GM12891 (cell line): ENCODE measurements around the gene TMEM63B.
"Not testable (repeated sequence)": the region's sequence is repeated elsewhere in the genome, so short reads cannot be mapped to it uniquely, and the experiment has no call there.

Experiments
- DNase-seq: peaks from one replicate; pipeline ENCODE4 v3.0.0; 2011; ENCODE audit warnings: low spot score; ENCODE audit not compliant: insufficient read length
- FAIRE-seq: peaks from 2 replicates; lab custom pipeline; 2011; peaks lifted over from hg19 to GRCh38; lab: Jason Lieb, UNC
- PAX5 ChIP-seq: IDR thresholded peaks from 2 replicates; pipeline ENCODE4 v1.6.1; 2011; ENCODE audit warnings: low read length, moderate library complexity, mild to moderate bottlenecking; ENCODE audit not compliant: insufficient read depth, severe bottlenecking
- POLR2A ChIP-seq: IDR thresholded peaks from 2 replicates; pipeline ENCODE4 v1.6.1; 2011; ENCODE audit warnings: low read depth, low read length, control low read depth
- POLR2AphosphoS5 ChIP-seq: IDR thresholded peaks from 2 replicates; pipeline ENCODE4 v1.6.1; 2011; ENCODE audit warnings: low read depth, low read length, control low read depth
- POU2F2 ChIP-seq: IDR thresholded peaks from 2 replicates; pipeline ENCODE4 v1.6.1; 2011; ENCODE audit warnings: low read depth, mild to moderate bottlenecking, control low read depth, low read length, moderate library complexity
- SPI1 ChIP-seq: IDR thresholded peaks from 2 replicates; pipeline ENCODE4 v1.6.1; 2011; ENCODE audit warnings: low read depth, low read length, control low read depth
- TAF1 ChIP-seq: IDR thresholded peaks from 2 replicates; pipeline ENCODE4 v1.6.1; 2011; ENCODE audit warnings: low read depth, low read length, control low read depth

The TMEM63B gene

DNA sequence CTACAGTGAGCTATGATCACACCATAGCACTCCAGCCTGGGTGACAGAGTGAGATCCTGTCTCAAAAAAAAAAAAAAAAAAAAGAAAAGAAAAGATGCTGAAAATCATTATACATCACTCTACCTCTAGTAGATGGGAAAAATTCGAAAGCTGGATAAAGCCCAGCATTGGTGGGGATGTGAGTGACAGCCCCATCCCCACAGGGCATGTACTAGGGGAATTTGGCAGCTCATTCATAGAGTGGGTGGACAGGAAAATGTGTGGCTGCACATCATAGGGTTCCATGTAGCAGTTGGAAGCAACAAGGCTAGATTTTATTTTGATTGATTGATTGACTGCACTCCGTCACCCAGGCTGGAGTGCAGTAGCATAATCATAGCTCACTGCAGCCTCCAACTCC, 42.1 kb upstream of the TMEM63B start:
- TF ChIP-seq POU2F2 = no peak
- TF ChIP-seq PAX5 = no peak
- TF ChIP-seq SPI1 = no peak
- no peak for TF ChIP-seq TAF1
- no peak for TF ChIP-seq POLR2A
- no peak for FAIRE-seq
- no peak for DNase-seq

DNA sequence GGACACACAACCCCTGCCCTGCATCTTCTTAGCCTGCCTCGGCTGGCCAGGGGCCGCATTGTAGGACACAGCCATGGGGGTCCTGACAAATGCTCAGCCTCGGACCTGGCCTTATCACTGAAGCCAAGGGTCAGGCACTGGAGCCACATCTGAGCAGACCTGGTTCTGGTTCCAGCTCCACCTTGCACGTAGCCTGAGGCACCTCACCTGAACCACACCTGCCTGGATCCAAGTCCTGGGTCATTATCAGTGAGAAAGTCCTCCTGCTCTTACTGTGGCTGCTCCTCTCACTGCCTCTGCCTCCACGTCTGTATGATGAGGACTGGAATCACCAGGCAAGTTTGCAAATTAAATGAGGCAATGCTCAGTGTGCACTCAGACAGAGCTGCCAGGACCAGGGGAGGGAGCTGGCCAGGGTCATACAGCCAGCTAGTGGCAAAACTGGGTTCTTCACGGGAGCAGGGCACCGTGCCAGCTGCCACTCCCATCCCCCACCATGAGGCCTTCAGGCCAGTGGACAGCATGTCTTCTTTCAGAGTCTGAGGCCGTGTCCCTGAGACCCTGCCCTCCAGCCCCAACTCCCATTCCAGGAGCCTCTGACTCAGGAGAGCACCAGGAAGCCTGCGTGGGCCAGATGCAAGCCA, 40.3 kb upstream of the TMEM63B start:
- FAIRE-seq = no peak
- TF ChIP-seq SPI1 (no peak), POU2F2 (no peak), TAF1 (no peak), POLR2A (no peak), PAX5 (no peak), POLR2AphosphoS5 (no peak)
- no peak for DNase-seq

DNA sequence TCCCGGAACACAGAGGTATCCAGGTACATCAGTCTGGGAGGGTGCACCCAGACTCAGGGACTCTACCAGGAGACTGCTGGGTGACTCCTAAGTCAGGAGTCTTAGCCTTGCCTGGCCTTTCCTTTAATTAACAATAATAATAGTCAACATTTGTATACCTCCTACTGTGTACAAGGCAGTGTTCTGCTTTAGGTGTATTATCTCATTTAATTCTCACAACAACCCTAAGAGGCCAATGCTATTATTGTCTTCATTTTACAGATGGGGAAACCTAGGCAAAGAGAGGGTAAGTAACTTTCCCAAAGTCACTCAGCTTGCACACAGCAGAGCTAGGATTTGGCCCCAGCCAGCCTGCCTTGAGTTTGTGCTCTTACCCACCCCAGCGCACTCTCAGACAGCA, 39.7 kb upstream of the TMEM63B start:
- TF ChIP-seq PAX5 (no peak), TAF1 (no peak), POLR2A (no peak)
- DNase-seq = no peak
- no peak for FAIRE-seq

DNA sequence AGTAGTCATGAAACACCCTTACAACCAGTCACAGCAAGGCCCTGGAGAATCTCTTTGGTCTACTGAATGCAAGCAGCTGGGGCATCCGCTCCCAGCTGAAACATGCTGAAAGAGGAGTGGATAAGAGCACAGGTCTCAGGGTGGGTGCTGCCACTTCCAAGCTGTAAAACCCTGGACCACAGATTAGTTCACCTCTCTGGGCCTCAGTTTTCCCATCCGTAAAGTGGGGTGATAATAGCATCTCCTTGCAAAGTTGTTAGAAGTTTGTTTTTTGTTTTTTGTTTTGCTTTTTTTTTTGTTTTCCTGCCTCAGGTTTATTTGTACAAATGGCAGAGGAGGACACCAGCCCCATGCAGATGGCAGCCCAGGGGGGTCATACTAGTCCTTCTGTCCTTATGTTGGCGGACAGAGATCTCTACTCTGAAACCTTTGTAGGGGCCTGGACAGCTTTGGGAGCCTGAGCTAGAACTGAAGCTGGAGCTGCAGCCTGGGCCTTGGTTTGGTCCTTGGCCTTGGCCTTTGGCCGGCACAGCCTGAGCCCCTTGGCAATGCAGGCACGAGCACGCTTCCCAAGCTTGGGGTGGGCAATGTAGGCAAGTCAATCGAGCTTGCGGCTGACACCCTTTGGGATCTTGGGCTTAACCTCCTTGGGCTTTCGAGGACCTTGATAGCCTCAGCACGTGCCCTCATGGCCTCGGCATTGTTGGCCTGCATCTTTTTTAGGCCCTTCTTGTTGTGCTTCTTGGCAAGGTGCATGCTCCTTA, 38.3 kb upstream of the TMEM63B start:
- DNase-seq (no peak), FAIRE-seq (no peak)
- TF ChIP-seq POLR2A (no peak), POLR2AphosphoS5 (no peak), PAX5 (no peak), TAF1 (no peak), POU2F2 (no peak), SPI1 (no peak)

DNA sequence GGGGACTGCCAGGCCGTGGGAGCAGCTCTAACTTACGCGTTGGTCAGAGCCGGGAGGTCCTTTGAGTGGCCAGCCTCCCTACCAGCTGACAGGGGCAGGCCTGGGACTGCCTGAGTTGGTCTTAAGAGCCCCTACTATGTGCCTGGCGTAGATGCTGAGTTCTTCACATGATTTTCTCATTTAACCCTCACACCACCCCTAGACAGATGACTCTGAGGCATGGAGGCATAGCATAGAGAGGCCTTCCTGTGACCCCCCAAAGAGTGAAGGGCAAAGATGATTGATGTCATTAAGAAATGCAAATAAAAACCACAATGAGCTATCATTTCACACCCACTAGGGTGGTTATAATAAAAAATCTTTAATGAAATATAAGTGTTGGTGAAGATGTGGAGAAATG, 36.9 kb upstream of the TMEM63B start:
- DNase-seq (no peak), FAIRE-seq (no peak)
- TF ChIP-seq SPI1 = no peak

DNA sequence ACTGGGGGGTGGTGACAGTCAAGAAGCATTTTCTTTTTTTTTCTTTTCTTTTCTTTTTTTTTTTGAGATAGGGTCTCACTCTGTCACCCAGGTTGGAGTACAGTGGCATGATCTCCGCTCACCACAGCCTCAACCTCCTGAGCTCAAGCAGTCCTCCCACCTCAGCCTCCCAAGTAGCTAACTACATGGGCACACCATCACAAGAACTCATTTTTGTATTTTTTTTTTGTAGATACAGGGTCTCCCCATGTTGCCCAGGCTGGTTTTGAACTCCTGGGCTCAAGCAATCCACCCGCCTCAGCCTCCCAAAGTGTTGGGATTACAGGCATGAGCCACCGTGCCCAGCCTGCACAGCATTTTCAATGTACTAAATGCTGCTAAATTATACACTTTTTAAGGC, 36.0 kb upstream of the TMEM63B start:
- not testable (repeated sequence) for DNase-seq, FAIRE-seq

- DNase-seq = no peak
- no peak for FAIRE-seq
- no peak for TF ChIP-seq TAF1
- no peak for TF ChIP-seq PAX5
- no peak for TF ChIP-seq POU2F2
- TF ChIP-seq POLR2A = no peak
- TF ChIP-seq POLR2AphosphoS5 = no peak
- TF ChIP-seq SPI1 = no peak
Measured at GRCh38 chr6:44091981-44092884, 35.1 kb upstream of the TMEM63B start.

- FAIRE-seq = no peak
- no peak for DNase-seq
- no peak for TF ChIP-seq TAF1
- TF ChIP-seq POLR2A = no peak
- no peak for TF ChIP-seq POLR2AphosphoS5
- TF ChIP-seq SPI1 = no peak
- no peak for TF ChIP-seq PAX5
- no peak for TF ChIP-seq POU2F2
Measured at GRCh38 chr6:44093066-44093465, 34.3 kb upstream of the TMEM63B start.

DNA sequence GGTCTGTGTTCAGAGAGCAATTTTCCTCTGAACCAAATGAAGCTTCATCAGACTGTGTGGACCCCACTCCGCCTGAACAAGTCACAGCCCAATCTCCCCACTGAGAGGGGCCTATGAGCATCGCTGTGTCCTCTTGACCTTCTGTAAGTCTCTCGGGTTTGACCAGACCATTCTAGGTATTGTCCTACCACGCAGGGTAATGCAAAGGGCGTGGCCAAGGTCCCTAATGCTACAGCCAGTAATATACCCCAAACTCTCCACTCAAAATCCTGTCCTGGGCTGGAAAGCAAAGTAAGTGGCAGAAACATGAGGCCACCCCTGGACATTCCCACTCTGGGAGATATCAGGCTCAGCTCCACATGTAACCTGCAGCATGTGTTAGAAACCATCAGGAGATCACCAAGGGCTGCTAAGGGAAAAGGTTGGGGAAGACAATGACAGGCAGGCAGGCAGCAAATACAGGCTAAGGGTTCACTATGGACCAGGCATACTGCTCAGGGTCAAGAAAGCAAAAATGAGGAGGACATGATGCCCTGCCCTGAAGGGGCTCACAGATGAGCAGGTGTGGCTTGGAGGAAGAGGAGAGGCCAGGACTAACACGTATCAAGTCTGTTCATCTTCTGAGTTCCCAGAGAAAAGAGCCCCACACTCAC, 33.5 kb upstream of the TMEM63B start:
- TF ChIP-seq PAX5 (no peak), SPI1 (no peak), POLR2A (no peak), POU2F2 (no peak), POLR2AphosphoS5 (no peak), TAF1 (no peak)
- no peak for FAIRE-seq
- no peak for DNase-seq
